H1 (cell line): ENCODE data around the gene SLC2A2. TPM values are rescaled to one million over a fixed set of nuclear protein-coding genes. Genes with fewer than 3 reads are reported as not detected.

Experiments used
- CHD7 ChIP-seq: fragments of 300-600 bp; sonication (generic); IDR thresholded peaks from 2 replicates; pipeline ENCODE4 v1.7.1; 2012; ENCODE audit warnings: low read length, moderate library complexity, mild to moderate bottlenecking, inconsistent platforms; ENCODE audit not compliant: insufficient replicate concordance
- polyA plus RNA-seq, 7 experiments: library from polyadenylated mRNA; depleted of rRNA in 3 of 7; stranded (reverse) in 5 of 7; unstranded in 2 of 7; fragments of >200 nt in 5 of 7; fragments of 200-250 nt in 2 of 7; gene quantifications; 1 replicate in 5 of 7; 2 replicates in 1 of 7; 4 replicates in 1 of 7; pipeline versions ENCODE4 v1.2.1 to v1.2.3, GENCODE V29; 2011 to 2013; ENCODE audit warnings: missing spikeins in 2 of 7, mixed read lengths in 2 of 7
- total RNA-seq: library from RNA; stranded (reverse); fragmentation: NEBNext Ultra II Directional; extraction: Animal tissue kit (Norgen Biotek cat#: 25700); gene quantifications from 2 replicates; pipeline ENCODE4 v1.2.1, GENCODE V29; 2021

SLC2A2 gene
- total and polyA plus RNA-seq, 2 of the 8 experiments (the other 6 are each of a cell fraction or from before 2014, with no cell fraction given): not detected

- TF ChIP-seq CHD7: no peak
Observed at GRCh38 chr3:171021377-171021776, 5.1 kb downstream of the SLC2A2 start (continued).
